Naive thymus-derived CD8-positive, alpha-beta T cell (primary cell): ENCODE results near the gene GRID1. TPM values are rescaled to one million over a fixed set of nuclear protein-coding genes. Genes with fewer than 3 reads are reported as not detected.
"Not testable (repeated sequence)": the region's sequence is repeated elsewhere in the genome, so short reads cannot be mapped to it uniquely, and the experiment has no call there.

Experiments used
- ATAC-seq, 2 donors: fragments of 150-1000 bp; cut with Tn5 transposase in 1 of 2; sonication (Bioruptor Pico), chemical (Tn5 transposase) in 1 of 2; 1 replicate in 1 of 2; 2 replicates in 1 of 2; pipeline ENCODE4 v1.10.0; 2021; ENCODE audit warnings: mild to moderate bottlenecking in 2 of 2, moderate library complexity in 2 of 2
- POLR2A ChIA-PET: fragments of 350-600 bp; sonication (Branson Sonifier 250); formaldehyde crosslinking; loops from one replicate; lab custom pipeline; 2021; ENCODE audit warnings: antibody characterized with exemption; lab: Charles Lee
- DNase-seq, 10 donors: peaks; one replicate each; pipeline versions ENCODE4 v3.0.0 to v3.0.0-alpha.2; 2020 to 2022
- H3K27ac Mint-ChIP-seq, 10 donors: one replicate each; pipeline ENCODE4 v1.8.0; 2020 to 2022; ENCODE audit warnings: mild to moderate bottlenecking in 10 of 10, mixed read lengths in 10 of 10, moderate library complexity in 4 of 10, inconsistent platforms in 1 of 10
- H3K27me3 Mint-ChIP-seq, 5 donors: one replicate each; pipeline ENCODE4 v1.8.0; 2021 to 2022; ENCODE audit warnings: mixed read lengths in 5 of 5
- H3K36me3 Mint-ChIP-seq, 3 donors: one replicate each; pipeline ENCODE4 v1.8.0; 2020 to 2022; ENCODE audit warnings: mixed read lengths in 3 of 3, mild to moderate bottlenecking in 2 of 3, inconsistent platforms in 1 of 3
- H3K4me1 Mint-ChIP-seq, 4 donors: one replicate each; pipeline ENCODE4 v1.8.0; 2021 to 2022; ENCODE audit warnings: mixed read lengths in 4 of 4
- H3K4me3 Mint-ChIP-seq, 10 donors: one replicate each; pipeline ENCODE4 v1.8.0; 2020 to 2022; ENCODE audit warnings: mild to moderate bottlenecking in 10 of 10, mixed read lengths in 10 of 10, moderate library complexity in 6 of 10, inconsistent platforms in 1 of 10
- H3K9me3 Mint-ChIP-seq, 9 donors: one replicate each; pipeline ENCODE4 v1.8.0; 2020 to 2022; ENCODE audit warnings: mixed read lengths in 9 of 9, mild to moderate bottlenecking in 3 of 9, inconsistent platforms in 1 of 9, moderate library complexity in 1 of 9
- polyA plus RNA-seq, 3 donors: library from polyadenylated mRNA; unstranded; fragments of 300-500 nt; fragmentation: Illumina TruSeq; gene quantifications; one replicate each; pipeline ENCODE4 v1.2.3, GENCODE V29; 2021
- total RNA-seq, 8 experiments: library from RNA in 2 of 8; stranded (reverse) in 2 of 8; gene quantifications; one replicate each; pipeline ENCODE4 v1.2.3 and lab custom pipeline; 2021 to 2026

Gene GRID1
- total and polyA plus RNA-seq, 5 experiments from 2014 or later, result not detected

DNA sequence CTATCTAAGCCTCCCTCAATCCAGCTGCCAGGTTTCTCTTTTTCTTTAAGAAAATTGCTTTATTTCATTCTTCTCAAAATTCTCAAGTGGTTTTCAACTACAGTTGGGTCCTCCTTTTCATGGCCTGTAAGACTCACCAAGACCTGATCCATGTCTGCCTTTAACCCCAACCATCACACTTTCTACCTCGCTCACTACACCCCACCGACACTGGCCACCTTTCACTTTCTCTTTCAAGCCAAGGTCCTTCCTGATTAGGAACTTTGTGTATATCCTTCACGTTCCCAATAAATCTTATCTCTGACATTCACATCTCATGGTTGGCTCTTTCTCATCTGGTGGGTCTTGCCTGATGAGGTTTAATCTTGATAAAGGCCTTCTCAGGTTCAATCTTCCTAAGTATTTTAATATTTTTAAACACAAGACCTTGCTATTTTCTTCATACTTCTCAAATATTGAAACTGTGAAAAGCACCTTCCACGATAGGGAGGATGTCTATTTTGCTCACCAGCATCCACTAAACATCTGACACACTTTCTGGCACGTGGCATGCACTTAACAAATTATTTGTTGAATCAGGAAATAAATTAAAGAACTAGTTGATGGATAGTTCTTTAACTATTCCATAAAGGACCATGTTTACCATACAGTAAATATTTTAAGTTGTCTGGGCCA lies 624.8 kb downstream of the GRID1 start:
- Mint-ChIP-seq H3K27ac (peak overlapping the region in 9 of 10 donors; percentile 14 to 86 (median 66)), H3K9me3 (peaks cover 0 to 12% (median 2%) of the 10 kb centered on the region in 9 donors)

DNA sequence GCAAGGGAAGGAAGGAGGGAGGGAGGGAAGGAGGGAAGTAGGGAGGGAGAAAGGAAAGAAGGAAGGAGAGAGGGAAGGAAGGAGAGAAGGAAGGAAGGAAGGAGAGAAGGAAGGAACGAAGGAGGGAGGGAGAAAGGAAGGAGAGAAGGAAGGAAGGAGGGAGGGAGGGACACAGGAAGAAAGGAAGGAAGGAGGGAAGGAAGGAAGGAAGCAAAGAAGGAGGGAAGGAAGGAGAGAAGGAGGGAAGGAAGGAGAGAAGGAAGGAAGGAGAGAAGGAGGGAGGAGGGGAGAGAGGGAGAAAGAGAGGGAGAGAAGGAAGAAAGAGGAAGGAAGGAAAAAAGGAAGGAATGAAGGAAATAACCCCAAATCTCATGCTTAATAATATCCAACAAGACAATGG lies 630.6 kb downstream of the GRID1 start:
- DNase-seq (no peak), ATAC-seq (no peak)
- peaks cover 0 to 10% (median 3%) of the 10 kb centered on the region in 5 donors for H3K27me3 Mint-ChIP-seq
- peaks cover 0 to 2% (median 0%) of the 10 kb centered on the region in 9 donors for H3K9me3 Mint-ChIP-seq
- H3K4me1 Mint-ChIP-seq, result no peaks in the 10 kb centered on the region
- POLR2A ChIA-PET, result no interaction called here
- H3K27ac Mint-ChIP-seq, result no peak overlapping the region
- H3K4me3 Mint-ChIP-seq, result no peak overlapping the region
- no peaks in the 10 kb centered on the region for H3K36me3 Mint-ChIP-seq

More for the DNA sequence above, 624.8 kb downstream of the GRID1 start:
- peak in 3 of 10 donors; percentile 1 to 21 (median 5) for DNase-seq
- H3K4me3 Mint-ChIP-seq, result peak overlapping the region; percentile 44 to 76 (median 68)
- H3K27me3 Mint-ChIP-seq, result peaks cover 0 to 4% (median 0%) of the 10 kb centered on the region in 5 donors
- no peak for ATAC-seq
- H3K4me1 Mint-ChIP-seq, result peaks cover 2 to 7% (median 4%) of the 10 kb centered on the region in 4 donors
- POLR2A ChIA-PET, result no interaction called here
- no peaks in the 10 kb centered on the region for H3K36me3 Mint-ChIP-seq

DNA sequence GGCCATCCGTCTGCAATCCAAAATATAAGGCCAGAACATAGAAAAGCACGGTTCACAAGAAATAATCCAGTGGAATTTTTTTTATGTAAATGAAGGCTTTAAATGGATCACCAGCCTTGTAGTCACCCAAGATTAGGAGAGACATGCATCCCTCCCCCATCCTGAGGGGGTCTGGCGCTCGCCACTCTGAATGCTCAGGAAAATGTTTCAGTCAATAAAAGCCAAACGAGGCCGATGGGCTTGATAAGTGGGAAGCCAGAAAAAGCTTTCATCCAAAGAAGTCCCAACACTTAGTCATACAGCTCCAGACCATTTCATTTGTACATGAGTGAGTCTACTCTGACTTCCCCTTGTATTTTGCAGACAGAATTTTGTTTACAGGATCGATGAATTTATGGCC lies 631.8 kb downstream of the GRID1 start:
- ATAC-seq (no peak), DNase-seq (no peak)
- POLR2A ChIA-PET, result no interaction called here
- Mint-ChIP-seq H3K27me3 (peaks cover 0 to 10% (median 3%) of the 10 kb centered on the region in 5 donors), H3K36me3 (no peaks in the 10 kb centered on the region), H3K9me3 (peaks cover 0 to 2% (median 0%) of the 10 kb centered on the region in 9 donors), H3K4me1 (no peaks in the 10 kb centered on the region), H3K27ac (no peak overlapping the region), H3K4me3 (no peak overlapping the region)

GRCh38 chr10:85724215-85724614 lies 642.4 kb downstream of the GRID1 start:
- Mint-ChIP-seq H3K36me3 (no peaks in the 10 kb centered on the region), H3K27me3 (peaks cover 0 to 22% (median 2%) of the 10 kb centered on the region in 5 donors), H3K9me3 (peaks cover 0 to 2% (median 0%) of the 10 kb centered on the region in 9 donors), H3K27ac (no peak overlapping the region), H3K4me3 (no peak overlapping the region), H3K4me1 (no peaks in the 10 kb centered on the region)
- POLR2A ChIA-PET, result no interaction called here
- DNase-seq (no peak), ATAC-seq (no peak)

DNA sequence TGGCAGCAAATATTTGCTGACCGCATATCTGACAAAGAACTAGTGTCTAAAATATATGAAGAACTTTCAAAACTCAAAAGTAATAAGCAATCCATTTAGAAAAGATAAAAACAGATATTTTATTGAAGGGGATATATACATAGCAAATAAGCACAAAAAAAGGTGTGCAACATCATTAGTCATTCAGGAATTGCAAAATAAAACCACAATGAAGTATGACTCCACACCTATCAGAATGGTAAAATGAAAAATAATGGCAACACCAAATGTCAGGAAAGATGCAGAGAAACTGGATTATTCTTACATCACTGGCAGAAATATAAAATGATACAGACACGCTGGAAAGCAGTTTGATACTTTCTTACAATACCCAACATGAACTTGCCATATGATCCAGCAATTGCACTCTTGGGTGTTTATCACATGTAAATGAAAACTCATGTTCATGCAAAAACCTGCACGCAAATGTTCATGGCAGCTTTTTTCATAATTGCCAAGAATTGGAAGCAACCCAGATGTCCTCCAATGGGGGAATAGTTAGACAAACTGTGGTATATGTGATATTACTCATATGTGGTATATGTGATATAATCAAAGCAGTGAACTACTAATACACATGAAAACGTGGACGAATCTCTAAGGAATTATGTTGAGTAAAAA lies 645.5 kb downstream of the GRID1 start:
- H3K27me3 Mint-ChIP-seq, result peaks cover 0 to 10% (median 2%) of the 10 kb centered on the region in 5 donors
- no peaks in the 10 kb centered on the region for H3K4me1 Mint-ChIP-seq

DNA sequence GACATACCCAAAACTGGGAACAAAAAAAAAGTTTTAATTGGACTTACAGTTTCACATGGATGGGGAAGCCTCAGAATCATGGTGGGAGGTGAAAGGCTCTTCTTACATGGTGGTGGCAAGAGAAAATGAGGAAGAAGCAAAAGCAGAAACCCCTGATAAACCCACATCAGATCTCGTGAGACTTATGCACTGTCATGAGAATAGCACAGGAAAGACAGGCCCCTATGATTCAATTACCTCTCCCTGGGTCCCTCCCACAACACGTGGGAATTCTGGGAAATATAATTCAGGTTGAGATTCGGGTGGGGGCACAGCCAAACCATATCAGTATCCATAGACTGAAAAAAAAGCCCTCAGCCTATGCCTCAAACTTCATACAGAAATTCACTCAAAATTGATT lies 647.2 kb downstream of the GRID1 start:
- H3K9me3 Mint-ChIP-seq, result no peaks in the 10 kb centered on the region
- POLR2A ChIA-PET, result no interaction called here
- no peaks in the 10 kb centered on the region for H3K36me3 Mint-ChIP-seq
- no peaks in the 10 kb centered on the region for H3K4me1 Mint-ChIP-seq
- H3K4me3 Mint-ChIP-seq, result no peak overlapping the region
- peaks cover 0 to 7% (median 0%) of the 10 kb centered on the region in 5 donors for H3K27me3 Mint-ChIP-seq
- no peak overlapping the region for H3K27ac Mint-ChIP-seq
- no peak for DNase-seq
- ATAC-seq, result no peak

More for the DNA sequence above, 645.5 kb downstream of the GRID1 start:
- Mint-ChIP-seq H3K27ac (no peak overlapping the region), H3K9me3 (peaks cover 0 to 2% (median 0%) of the 10 kb centered on the region in 9 donors), H3K4me3 (no peak overlapping the region), H3K36me3 (no peaks in the 10 kb centered on the region)
- POLR2A ChIA-PET, result no interaction called here
- ATAC-seq, result no peak
- DNase-seq, result no peak

GRCh38 chr10:85713885-85714284 lies 652.7 kb downstream of the GRID1 start:
- peaks cover 0 to under 1% (median 0%) of the 10 kb centered on the region in 5 donors for H3K27me3 Mint-ChIP-seq
- no peak overlapping the region for H3K27ac Mint-ChIP-seq
- peaks cover 0 to 12% (median 0%) of the 10 kb centered on the region in 9 donors for H3K9me3 Mint-ChIP-seq
- H3K36me3 Mint-ChIP-seq, result no peaks in the 10 kb centered on the region
- H3K4me3 Mint-ChIP-seq, result no peak overlapping the region
- no peaks in the 10 kb centered on the region for H3K4me1 Mint-ChIP-seq
- no peak for DNase-seq
- no peak for ATAC-seq
- POLR2A ChIA-PET, result no interaction called here

DNA sequence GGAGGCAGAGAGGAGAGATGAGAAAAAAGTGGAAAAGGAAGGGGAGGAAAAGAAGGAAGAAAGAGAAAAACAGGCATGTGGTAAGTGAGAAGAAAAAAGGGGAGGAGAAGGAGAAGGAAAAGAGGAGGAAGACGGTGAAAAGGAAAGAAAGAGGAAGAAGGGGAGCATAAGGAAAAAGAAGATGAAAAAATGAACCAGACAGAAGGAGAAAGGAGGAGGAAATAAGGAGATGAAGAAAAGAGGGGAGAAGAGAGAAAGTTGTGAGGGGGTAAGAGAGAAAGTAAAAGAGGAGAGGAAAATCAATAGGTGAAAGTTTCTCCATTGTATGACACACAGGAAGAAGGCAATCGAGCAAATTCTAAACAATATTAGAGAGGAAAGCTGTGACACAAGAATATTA lies 663.8 kb downstream of the GRID1 start:
- POLR2A ChIA-PET, result no interaction called here
- H3K27ac Mint-ChIP-seq, result no peak overlapping the region
- no peak overlapping the region for H3K4me3 Mint-ChIP-seq
- ATAC-seq (no peak), DNase-seq (no peak)
- peaks cover 8 to 51% (median 15%) of the 10 kb centered on the region in 5 donors for H3K27me3 Mint-ChIP-seq
- peaks cover 0 to 2% (median 0%) of the 10 kb centered on the region in 4 donors for H3K4me1 Mint-ChIP-seq
- H3K9me3 Mint-ChIP-seq, result peaks cover 0 to 4% (median 0%) of the 10 kb centered on the region in 9 donors
- H3K36me3 Mint-ChIP-seq, result no peaks in the 10 kb centered on the region

DNA sequence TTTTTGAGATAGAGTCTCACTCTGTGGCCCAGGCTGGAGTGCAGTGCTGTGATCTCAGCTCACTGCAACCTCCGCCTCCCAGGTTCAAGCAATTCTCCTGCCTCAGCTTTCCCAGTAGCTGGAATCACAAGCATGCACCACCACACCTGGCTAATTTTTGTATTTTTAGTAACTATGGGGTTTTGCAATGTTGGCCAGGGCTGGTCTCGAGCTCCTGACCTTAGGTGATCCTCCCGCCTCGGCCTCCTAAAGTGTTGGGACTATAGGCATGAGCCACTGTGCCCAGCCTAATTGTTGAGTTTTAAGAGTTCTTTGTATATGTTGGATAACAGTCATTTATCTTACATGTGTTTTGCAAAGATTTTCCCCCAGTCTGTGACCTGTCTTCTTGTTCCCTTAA lies 667.5 kb downstream of the GRID1 start:
- H3K4me1 Mint-ChIP-seq, DNase-seq, H3K9me3 Mint-ChIP-seq, ATAC-seq, H3K4me3 Mint-ChIP-seq, POLR2A ChIA-PET, H3K36me3 Mint-ChIP-seq, H3K27ac Mint-ChIP-seq: not testable (repeated sequence)
- H3K27me3 Mint-ChIP-seq, result peaks cover 10 to 36% (median 13%) of the 10 kb centered on the region in 5 donors

DNA sequence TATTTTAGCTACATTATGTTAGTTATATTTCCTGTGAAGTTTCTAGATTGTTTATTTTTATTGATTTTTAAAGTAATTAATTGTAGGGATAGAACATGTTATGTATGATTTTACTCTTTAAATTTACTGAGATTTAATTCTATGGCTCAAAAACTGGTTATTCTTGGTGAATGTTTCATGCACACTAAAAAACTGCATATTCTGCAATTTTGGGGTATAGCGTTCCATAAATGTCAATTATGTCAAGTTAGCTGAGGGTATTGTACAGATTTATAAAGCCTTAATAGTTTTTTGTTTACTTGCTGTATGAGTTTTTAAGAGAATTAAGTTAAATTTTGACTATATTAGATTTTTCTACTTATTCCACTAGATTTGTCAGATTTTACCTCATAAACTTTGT lies 669.7 kb downstream of the GRID1 start:
- Mint-ChIP-seq H3K9me3 (peaks cover 0 to 16% (median 4%) of the 10 kb centered on the region in 9 donors), H3K27ac (no peak overlapping the region), H3K36me3 (peaks cover 0 to 6% (median 0%) of the 10 kb centered on the region in 3 donors), H3K27me3 (peaks cover 9 to 21% (median 10%) of the 10 kb centered on the region in 5 donors), H3K4me3 (no peak overlapping the region), H3K4me1 (no peaks in the 10 kb centered on the region)
- no peak for DNase-seq
- no peak for ATAC-seq
- POLR2A ChIA-PET, result no interaction called here

GRCh38 chr10:85682621-85683020 lies 684.0 kb downstream of the GRID1 start:
- no peak for DNase-seq

GRCh38 chr10:85679710-85680109 lies 686.9 kb downstream of the GRID1 start:
- Mint-ChIP-seq H3K9me3 (peaks cover 0 to 4% (median 0%) of the 10 kb centered on the region in 9 donors), H3K4me1 (no peaks in the 10 kb centered on the region), H3K36me3 (no peaks in the 10 kb centered on the region), H3K4me3 (no peak overlapping the region), H3K27ac (no peak overlapping the region), H3K27me3 (peaks cover 5 to 40% (median 18%) of the 10 kb centered on the region in 5 donors)
- DNase-seq (no peak), ATAC-seq (no peak)
- POLR2A ChIA-PET, result no interaction called here

More at GRCh38 chr10:85682621-85683020, 684.0 kb downstream of the GRID1 start:
- no peak for ATAC-seq
- peaks cover 2 to 27% (median 9%) of the 10 kb centered on the region in 5 donors for H3K27me3 Mint-ChIP-seq
- H3K27ac Mint-ChIP-seq, result no peak overlapping the region
- H3K36me3 Mint-ChIP-seq, result no peaks in the 10 kb centered on the region
- POLR2A ChIA-PET, result no interaction called here
- H3K4me1 Mint-ChIP-seq, result no peaks in the 10 kb centered on the region
- no peak overlapping the region for H3K4me3 Mint-ChIP-seq
- peaks cover 0 to 2% (median 0%) of the 10 kb centered on the region in 9 donors for H3K9me3 Mint-ChIP-seq

GRCh38 chr10:85679061-85679460 lies 687.5 kb downstream of the GRID1 start:
- ATAC-seq (no peak), DNase-seq (no peak)
- Mint-ChIP-seq H3K4me1 (no peaks in the 10 kb centered on the region), H3K27ac (no peak overlapping the region), H3K4me3 (no peak overlapping the region), H3K9me3 (peaks cover 0 to 4% (median 0%) of the 10 kb centered on the region in 9 donors), H3K36me3 (no peaks in the 10 kb centered on the region), H3K27me3 (peaks cover 5 to 40% (median 18%) of the 10 kb centered on the region in 5 donors)
- POLR2A ChIA-PET, result no interaction called here
